ENCODE data around the gene SMARCC2.

DNA sequence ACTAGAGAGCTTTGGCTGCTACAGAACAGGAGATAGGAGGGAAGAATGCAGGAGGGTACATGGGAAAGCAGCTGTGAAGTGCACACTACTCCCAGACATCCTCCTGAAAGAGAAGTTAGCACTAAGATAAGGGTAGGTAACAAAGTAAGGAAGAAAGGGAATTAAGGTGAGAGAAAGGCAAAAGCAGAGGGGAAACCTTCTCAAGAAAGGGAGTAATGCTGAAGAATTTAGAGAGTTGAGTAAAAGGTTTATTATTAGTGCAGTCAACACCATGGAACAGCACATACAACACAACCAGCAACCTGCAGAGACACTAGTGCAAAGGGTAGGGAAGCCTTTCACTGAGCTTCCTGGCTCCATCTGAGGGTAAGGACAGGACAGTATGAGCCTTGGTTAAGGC is 15.0 kb upstream of the SMARCC2 start:
- TF ChIP-seq, protein P1, sequence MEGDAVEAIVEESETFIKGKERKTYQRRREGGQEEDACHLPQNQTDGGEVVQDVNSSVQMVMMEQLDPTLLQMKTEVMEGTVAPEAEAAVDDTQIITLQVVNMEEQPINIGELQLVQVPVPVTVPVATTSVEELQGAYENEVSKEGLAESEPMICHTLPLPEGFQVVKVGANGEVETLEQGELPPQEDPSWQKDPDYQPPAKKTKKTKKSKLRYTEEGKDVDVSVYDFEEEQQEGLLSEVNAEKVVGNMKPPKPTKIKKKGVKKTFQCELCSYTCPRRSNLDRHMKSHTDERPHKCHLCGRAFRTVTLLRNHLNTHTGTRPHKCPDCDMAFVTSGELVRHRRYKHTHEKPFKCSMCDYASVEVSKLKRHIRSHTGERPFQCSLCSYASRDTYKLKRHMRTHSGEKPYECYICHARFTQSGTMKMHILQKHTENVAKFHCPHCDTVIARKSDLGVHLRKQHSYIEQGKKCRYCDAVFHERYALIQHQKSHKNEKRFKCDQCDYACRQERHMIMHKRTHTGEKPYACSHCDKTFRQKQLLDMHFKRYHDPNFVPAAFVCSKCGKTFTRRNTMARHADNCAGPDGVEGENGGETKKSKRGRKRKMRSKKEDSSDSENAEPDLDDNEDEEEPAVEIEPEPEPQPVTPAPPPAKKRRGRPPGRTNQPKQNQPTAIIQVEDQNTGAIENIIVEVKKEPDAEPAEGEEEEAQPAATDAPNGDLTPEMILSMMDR (IDR thresholded peaks at IDR 0.05) = no peak
- TF ChIP-seq POLR2AphosphoS5 (IDR thresholded peaks at IDR 0.05; ENCODE audit: low read depth, low read length) = no peak
- TF ChIP-seq, protein P2, sequence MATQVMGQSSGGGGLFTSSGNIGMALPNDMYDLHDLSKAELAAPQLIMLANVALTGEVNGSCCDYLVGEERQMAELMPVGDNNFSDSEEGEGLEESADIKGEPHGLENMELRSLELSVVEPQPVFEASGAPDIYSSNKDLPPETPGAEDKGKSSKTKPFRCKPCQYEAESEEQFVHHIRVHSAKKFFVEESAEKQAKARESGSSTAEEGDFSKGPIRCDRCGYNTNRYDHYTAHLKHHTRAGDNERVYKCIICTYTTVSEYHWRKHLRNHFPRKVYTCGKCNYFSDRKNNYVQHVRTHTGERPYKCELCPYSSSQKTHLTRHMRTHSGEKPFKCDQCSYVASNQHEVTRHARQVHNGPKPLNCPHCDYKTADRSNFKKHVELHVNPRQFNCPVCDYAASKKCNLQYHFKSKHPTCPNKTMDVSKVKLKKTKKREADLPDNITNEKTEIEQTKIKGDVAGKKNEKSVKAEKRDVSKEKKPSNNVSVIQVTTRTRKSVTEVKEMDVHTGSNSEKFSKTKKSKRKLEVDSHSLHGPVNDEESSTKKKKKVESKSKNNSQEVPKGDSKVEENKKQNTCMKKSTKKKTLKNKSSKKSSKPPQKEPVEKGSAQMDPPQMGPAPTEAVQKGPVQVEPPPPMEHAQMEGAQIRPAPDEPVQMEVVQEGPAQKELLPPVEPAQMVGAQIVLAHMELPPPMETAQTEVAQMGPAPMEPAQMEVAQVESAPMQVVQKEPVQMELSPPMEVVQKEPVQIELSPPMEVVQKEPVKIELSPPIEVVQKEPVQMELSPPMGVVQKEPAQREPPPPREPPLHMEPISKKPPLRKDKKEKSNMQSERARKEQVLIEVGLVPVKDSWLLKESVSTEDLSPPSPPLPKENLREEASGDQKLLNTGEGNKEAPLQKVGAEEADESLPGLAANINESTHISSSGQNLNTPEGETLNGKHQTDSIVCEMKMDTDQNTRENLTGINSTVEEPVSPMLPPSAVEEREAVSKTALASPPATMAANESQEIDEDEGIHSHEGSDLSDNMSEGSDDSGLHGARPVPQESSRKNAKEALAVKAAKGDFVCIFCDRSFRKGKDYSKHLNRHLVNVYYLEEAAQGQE (IDR thresholded peaks at IDR 0.05; ENCODE audit: insufficient read depth in 1 of 2, low read depth in 2 of 2, low read length in 1 of 2) = no peak
- TF ChIP-seq TCF7L2 (IDR thresholded peaks at IDR 0.05; ENCODE audit: low read depth, low read length) = no peak

All from Panc1 (cell line).